ENCODE measurements around the gene SREBF2. TPM values are rescaled to one million over a fixed set of nuclear protein-coding genes. Genes with fewer than 3 reads are reported as not detected.

The SREBF2 gene
- total and polyA plus RNA-seq, 2 of the 13 experiments (the other 11 are each of a cell fraction or from before 2014, with no cell fraction given) = 53.8 to 72.6 TPM

DNA sequence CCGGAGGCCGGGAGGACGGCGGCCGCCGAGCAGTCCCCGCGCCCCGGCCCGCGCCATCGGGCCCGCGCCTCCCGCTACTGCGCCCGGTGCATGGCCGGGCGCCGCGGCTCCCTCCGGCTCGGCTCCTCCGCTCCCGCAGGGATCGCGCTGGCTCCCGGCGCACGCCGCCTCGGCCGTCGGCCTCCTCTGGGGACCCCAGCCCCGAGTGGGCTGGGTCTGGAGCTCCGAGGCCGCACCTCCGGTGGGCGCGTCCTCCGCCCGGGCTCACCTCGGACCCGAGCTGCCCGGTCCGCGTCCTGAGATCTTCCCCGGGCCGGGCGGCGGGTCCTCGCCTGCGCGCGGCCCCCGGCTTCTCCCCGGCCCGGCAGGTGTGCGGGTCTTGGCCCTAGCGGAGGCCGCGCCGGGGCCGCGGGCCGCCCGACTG is 81.7 kb downstream of the SREBF2 start:
- Histone ChIP-seq H3K36me3 (replicated peaks in 1 of 2; ENCODE audit: control insufficient read depth in 1 of 2, insufficient read depth in 2 of 2, low read length in 2 of 2) (no peaks in the 10 kb centered on the region), H3K9ac (ENCODE audit: insufficient read depth, low read depth, low read length) (no peak overlapping the region), H3K4me2 (ENCODE audit: low read depth, low read length) (peak overlapping the region; percentile 42; the same call in 1 of the 2 replicates), H2AFZ (ENCODE audit: low read length) (no peak overlapping the region), H4K20me1 (ENCODE audit: insufficient read depth, low read length) (peaks cover 16% of the 10 kb centered on the region; the same call in 1 of the 2 replicates), H3K27me3 (ENCODE audit: control insufficient read depth in 1 of 2, insufficient read depth in 2 of 2, low read length in 2 of 2) (peaks cover 29 to 79% of the 10 kb centered on the region in 2 experiments), H3K27ac (ENCODE audit: extremely low read length, insufficient read depth, low read length) (no peak overlapping the region), H3K79me2 (ENCODE audit: insufficient read depth, low read length) (no peaks in the 10 kb centered on the region), H3K4me3 (replicated peaks in 1 of 3; ENCODE audit: insufficient read depth in 1 of 3, low read depth in 2 of 3, low read length in 3 of 3) (peak overlapping the region in 1 of 3 experiments; percentile 48; a peak in 1 of 6 replicates), H3K9me3 (ENCODE audit: low read length) (no peaks in the 10 kb centered on the region), H3K4me1 (ENCODE audit: insufficient read depth, low read length) (peaks cover 27% of the 10 kb centered on the region)
- intact Hi-C loops (cut with micrococcal nuclease; ENCODE audit: unreplicated experiment) (no loop called here), in situ Hi-C loops (cut with HindIII; ENCODE audit: extremely low pct_ligation_motif_present, low pct_unique_long_range_greater_than_20kb) (no loop called here)
- no peak for TF ChIP-seq TBX2 (CRISPR knock-in tag; IDR thresholded peaks at IDR 0.05; ENCODE audit: borderline replicate concordance)
- no peak for TF ChIP-seq ZNF569 (CRISPR knock-in tag; IDR thresholded peaks at IDR 0.05; ENCODE audit: borderline replicate concordance)
- no peak for TF ChIP-seq CBX5 (CRISPR knock-in tag; IDR thresholded peaks at IDR 0.05; ENCODE audit: borderline replicate concordance)
- TF ChIP-seq MIER3 (CRISPR knock-in tag; IDR thresholded peaks at IDR 0.05; ENCODE audit: borderline replicate concordance) = no peak
- 0 out of 2 replicates have a peak, but pooled peaks have one; percentile 16 for TF ChIP-seq EZH2 (conservative IDR thresholded peaks at IDR 0.05; ENCODE audit: low read depth, low read length)
- TF ChIP-seq HDAC6 (IDR thresholded peaks at IDR 0.05; ENCODE audit: low read depth, low read length) = no peak
- DNase-seq (ENCODE audit: low spot score) = no peak
- BruUV-seq (replicated peaks) = no TSS peak
- ChIA-PET CTCF (ENCODE audit: low intra/inter-chr PET ratio, low total read pairs) (no interaction called here), POLR2A (no interaction called here)
- WGBS (ENCODE audit: low lambda C conversion rate) = 34% methylated on average over 11 of the region's 67 CpGs
- no peak for FAIRE-seq
- ATAC-seq = no peak

DNA sequence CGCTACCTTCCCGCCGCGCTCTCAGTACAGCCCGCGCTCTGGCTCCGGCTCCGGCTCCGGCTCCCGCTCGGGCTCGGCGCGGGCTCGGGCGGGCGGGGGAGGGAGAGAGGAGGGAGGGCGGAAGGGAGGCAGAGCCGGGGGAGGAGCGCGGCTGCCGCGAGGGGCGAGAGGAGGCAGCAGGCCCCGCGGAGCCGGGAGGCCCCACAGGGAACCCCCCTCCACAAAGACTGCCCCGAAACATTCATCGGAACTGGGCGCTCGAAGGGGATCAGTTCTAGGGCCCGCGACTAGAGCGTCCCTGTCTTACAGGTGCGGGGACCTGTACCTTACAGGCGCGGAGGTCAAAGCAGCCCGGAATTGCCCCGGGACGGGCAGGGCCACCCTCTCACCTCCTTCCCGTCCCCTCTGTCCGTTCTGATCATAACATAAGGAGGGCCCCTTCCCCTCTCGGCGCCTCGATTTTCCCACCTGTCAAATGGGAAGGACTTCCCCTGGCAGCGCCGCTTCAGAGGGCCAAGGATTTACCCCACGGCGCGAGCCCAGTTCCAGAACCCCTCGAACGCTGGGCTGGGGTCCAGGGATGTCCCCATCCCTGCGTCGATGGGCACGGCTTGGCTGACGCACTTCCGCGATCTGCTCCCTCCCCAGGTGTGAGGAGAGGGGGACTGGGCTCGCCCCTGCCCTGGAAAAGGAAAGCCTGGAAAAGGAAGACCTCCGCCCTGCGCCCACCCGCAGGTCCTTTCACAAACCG is 82.3 kb downstream of the SREBF2 start, which contains the start of gene SHISA8:
SHISA8 (minus strand) TSS at position 40 of the 751 bp plus-strand sequence. CDS start 407 bp downstream, outside the sequence.
- peak; percentile 21 for ATAC-seq
- Histone ChIP-seq H3K4me2 (ENCODE audit: low read depth, low read length) (peak within 1 kb of the TSS; percentile 42; the same call in 1 of the 2 replicates), H3K4me1 (ENCODE audit: insufficient read depth, low read length) (peaks cover 30% of the 10 kb centered on the region), H2AFZ (ENCODE audit: low read length) (no peak within 1 kb of the TSS), H4K20me1 (ENCODE audit: insufficient read depth, low read length) (peaks cover 16% of the 10 kb centered on the region; the same call in 1 of the 2 replicates), H3K36me3 (replicated peaks in 1 of 2; ENCODE audit: control insufficient read depth in 1 of 2, insufficient read depth in 2 of 2, low read length in 2 of 2) (no peaks in the 10 kb centered on the region), H3K27ac (ENCODE audit: extremely low read length, insufficient read depth, low read length) (no peak within 1 kb of the TSS), H3K79me2 (ENCODE audit: insufficient read depth, low read length) (no peaks in the 10 kb centered on the region), H3K9ac (ENCODE audit: insufficient read depth, low read depth, low read length) (no peak within 1 kb of the TSS), H3K9me3 (ENCODE audit: low read length) (no peaks in the 10 kb centered on the region), H3K4me3 (replicated peaks in 1 of 3; ENCODE audit: insufficient read depth in 1 of 3, low read depth in 2 of 3, low read length in 3 of 3) (peak within 1 kb of the TSS in 1 of 3 experiments; percentile 48; a peak in 1 of 6 replicates), H3K27me3 (ENCODE audit: control insufficient read depth in 1 of 2, insufficient read depth in 2 of 2, low read length in 2 of 2) (peaks cover 29 to 81% of the 10 kb centered on the region in 2 experiments)
- BruUV-seq (replicated peaks) = no TSS peak
- no peak for FAIRE-seq
- POLR2A ChIA-PET = no interaction called here
- WGBS (ENCODE audit: low lambda C conversion rate) = 20% methylated on average over 20 of the region's 63 CpGs
- no peak for DNase-seq (ENCODE audit: low spot score)
- CTCF ChIA-PET (ENCODE audit: low intra/inter-chr PET ratio, low total read pairs) = no interaction called here
- intact Hi-C loops (cut with micrococcal nuclease; ENCODE audit: unreplicated experiment) = no loop called here
- in situ Hi-C loops (cut with HindIII; ENCODE audit: extremely low pct_ligation_motif_present, low pct_unique_long_range_greater_than_20kb) = no loop called here
- TF ChIP-seq BCL6 (CRISPR knock-in tag; IDR thresholded peaks at IDR 0.05) = peak; percentile 89
- TF ChIP-seq ZNF629 (CRISPR knock-in tag; conservative IDR thresholded peaks at IDR 0.05) = peak; percentile 89
- TF ChIP-seq, protein P1, sequence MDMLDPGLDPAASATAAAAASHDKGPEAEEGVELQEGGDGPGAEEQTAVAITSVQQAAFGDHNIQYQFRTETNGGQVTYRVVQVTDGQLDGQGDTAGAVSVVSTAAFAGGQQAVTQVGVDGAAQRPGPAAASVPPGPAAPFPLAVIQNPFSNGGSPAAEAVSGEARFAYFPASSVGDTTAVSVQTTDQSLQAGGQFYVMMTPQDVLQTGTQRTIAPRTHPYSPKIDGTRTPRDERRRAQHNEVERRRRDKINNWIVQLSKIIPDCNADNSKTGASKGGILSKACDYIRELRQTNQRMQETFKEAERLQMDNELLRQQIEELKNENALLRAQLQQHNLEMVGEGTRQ (IDR thresholded peaks at IDR 0.05; ENCODE audit: low read depth, low read length) = no peak
- TF ChIP-seq, protein P1 (CRISPR knock-in tag; IDR thresholded peaks at IDR 0.05; ENCODE audit: borderline replicate concordance) = no peak
- TF ChIP-seq GABPA (IDR thresholded peaks at IDR 0.05; ENCODE audit: low read depth, low read length) = 0 out of 2 replicates have a peak, but pooled peaks have one; percentile 11
- TF ChIP-seq GABPA (CRISPR knock-in tag; IDR thresholded peaks at IDR 0.05; ENCODE audit: low read depth) = no peak
- TF ChIP-seq, protein P2, sequence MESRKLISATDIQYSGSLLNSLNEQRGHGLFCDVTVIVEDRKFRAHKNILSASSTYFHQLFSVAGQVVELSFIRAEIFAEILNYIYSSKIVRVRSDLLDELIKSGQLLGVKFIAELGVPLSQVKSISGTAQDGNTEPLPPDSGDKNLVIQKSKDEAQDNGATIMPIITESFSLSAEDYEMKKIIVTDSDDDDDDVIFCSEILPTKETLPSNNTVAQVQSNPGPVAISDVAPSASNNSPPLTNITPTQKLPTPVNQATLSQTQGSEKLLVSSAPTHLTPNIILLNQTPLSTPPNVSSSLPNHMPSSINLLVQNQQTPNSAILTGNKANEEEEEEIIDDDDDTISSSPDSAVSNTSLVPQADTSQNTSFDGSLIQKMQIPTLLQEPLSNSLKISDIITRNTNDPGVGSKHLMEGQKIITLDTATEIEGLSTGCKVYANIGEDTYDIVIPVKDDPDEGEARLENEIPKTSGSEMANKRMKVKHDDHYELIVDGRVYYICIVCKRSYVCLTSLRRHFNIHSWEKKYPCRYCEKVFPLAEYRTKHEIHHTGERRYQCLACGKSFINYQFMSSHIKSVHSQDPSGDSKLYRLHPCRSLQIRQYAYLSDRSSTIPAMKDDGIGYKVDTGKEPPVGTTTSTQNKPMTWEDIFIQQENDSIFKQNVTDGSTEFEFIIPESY (CRISPR knock-in tag; IDR thresholded peaks at IDR 0.05) = no peak
- TF ChIP-seq EZH2 (conservative IDR thresholded peaks at IDR 0.05; ENCODE audit: low read depth, low read length) = peak; percentile 57; the same call in 1 of the 2 replicates
- TF ChIP-seq SIX1 (CRISPR knock-in tag; IDR thresholded peaks at IDR 0.05; ENCODE audit: borderline replicate concordance) = no peak

Data from HepG2 (cell line).